GM12891 (cell line): ENCODE results near the gene APOL5.

Experiments used
- PAX5 ChIP-seq: IDR thresholded peaks from 2 replicates; pipeline ENCODE4 v1.6.1; 2011; ENCODE audit warnings: low read length, moderate library complexity, mild to moderate bottlenecking; ENCODE audit not compliant: insufficient read depth, severe bottlenecking
- POLR2A ChIP-seq: IDR thresholded peaks from 2 replicates; pipeline ENCODE4 v1.6.1; 2011; ENCODE audit warnings: low read depth, low read length, control low read depth
- POLR2AphosphoS5 ChIP-seq: IDR thresholded peaks from 2 replicates; pipeline ENCODE4 v1.6.1; 2011; ENCODE audit warnings: low read depth, low read length, control low read depth
- POU2F2 ChIP-seq: IDR thresholded peaks from 2 replicates; pipeline ENCODE4 v1.6.1; 2011; ENCODE audit warnings: low read depth, mild to moderate bottlenecking, control low read depth, low read length, moderate library complexity
- SPI1 ChIP-seq: IDR thresholded peaks from 2 replicates; pipeline ENCODE4 v1.6.1; 2011; ENCODE audit warnings: low read depth, low read length, control low read depth
- TAF1 ChIP-seq: IDR thresholded peaks from 2 replicates; pipeline ENCODE4 v1.6.1; 2011; ENCODE audit warnings: low read depth, low read length, control low read depth

DNA sequence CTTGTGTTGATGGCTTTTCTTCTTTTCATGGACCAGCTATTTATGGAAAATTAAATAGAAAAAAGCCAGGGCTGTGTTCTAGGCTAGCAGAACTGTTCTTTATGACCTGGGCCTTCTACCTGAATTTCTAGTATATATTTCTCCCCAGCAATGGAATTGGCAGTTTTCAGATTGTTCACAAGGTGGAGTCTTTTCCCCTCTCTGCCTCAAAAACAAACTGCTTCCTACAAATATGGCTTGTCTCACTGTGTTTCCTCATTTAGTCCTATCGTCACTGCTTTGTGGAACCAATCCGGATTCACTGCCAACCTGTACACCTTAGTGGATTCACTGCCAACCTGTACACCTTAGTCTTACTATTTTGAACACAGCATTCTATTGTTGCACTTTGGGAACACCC, 5.0 kb upstream of the APOL5 start:
- TF ChIP-seq POLR2AphosphoS5 (no peak), POLR2A (no peak), TAF1 (no peak), SPI1 (no peak), POU2F2 (no peak), PAX5 (no peak)
